CD14-positive monocyte (primary cell): ENCODE results near the gene MTUS2. TPM values are rescaled to one million over a fixed set of nuclear protein-coding genes. Genes with fewer than 3 reads are reported as not detected.

Source experiments
- DNase-seq, 3 donors: peaks; one replicate each; pipeline ENCODE4 v3.0.0-alpha.2; 2011 to 2022
- H2AFZ ChIP-seq: 2 replicates; pipeline ENCODE4 v1.6.0; 2012; ENCODE audit warnings: mild to moderate bottlenecking, low read depth, low read length, inconsistent platforms; ENCODE audit not compliant: insufficient read depth, poor library complexity, severe bottlenecking
- H3K27ac ChIP-seq, 2 donors: 1 replicate in 1 of 2; 2 replicates in 1 of 2; pipeline ENCODE4 v1.5.1; 2012 to 2013; ENCODE audit warnings: low read length in 2 of 2, control low read depth in 1 of 2, inconsistent platforms in 1 of 2, low read depth in 1 of 2, mild to moderate bottlenecking in 1 of 2
- H3K27me3 ChIP-seq, 2 donors: one replicate each; pipeline versions ENCODE4 v1.6.0 to v1.6.1; 2011 to 2013; ENCODE audit warnings: low read length in 2 of 2; ENCODE audit not compliant: control insufficient read depth in 2 of 2, insufficient read depth in 2 of 2
- H3K36me3 ChIP-seq, 2 donors: replicated peaks in 1 of 2; 1 replicate in 1 of 2; 2 replicates in 1 of 2; pipeline versions ENCODE4 v1.5.1 to v1.6.1; 2012 to 2013; ENCODE audit warnings: low read length in 2 of 2, control low read depth in 1 of 2, inconsistent platforms in 1 of 2, mild to moderate bottlenecking in 1 of 2; ENCODE audit not compliant: insufficient read depth in 2 of 2, control insufficient read depth in 1 of 2
- H3K4me1 ChIP-seq, 2 donors: 1 replicate in 1 of 2; 2 replicates in 1 of 2; pipeline versions ENCODE4 v1.5.1 to v1.6.1; 2012 to 2013; ENCODE audit warnings: low read length in 2 of 2, control low read depth in 1 of 2, inconsistent platforms in 1 of 2, mild to moderate bottlenecking in 1 of 2, moderate library complexity in 1 of 2; ENCODE audit not compliant: insufficient read depth in 2 of 2, control insufficient read depth in 1 of 2
- H3K4me2 ChIP-seq: replicated peaks from 2 replicates; pipeline ENCODE3; 2012; ENCODE audit warnings: low read length, moderate library complexity, mild to moderate bottlenecking; ENCODE audit not compliant: poor library complexity, severe bottlenecking; ENCODE audit errors: extremely low read depth
- H3K4me3 ChIP-seq, 3 experiments: fragments of 200-600 bp in 1 of 3; sonication (generic) in 1 of 3; replicated peaks in 1 of 3; 1 replicate in 2 of 3; 2 replicates in 1 of 3; pipeline ENCODE4 v1.5.1; 2011 to 2013; ENCODE audit warnings: low read length in 3 of 3, mild to moderate bottlenecking in 3 of 3, control low read depth in 2 of 3, low read depth in 2 of 3, inconsistent platforms in 1 of 3, moderate library complexity in 1 of 3
- H3K79me2 ChIP-seq: 2 replicates; pipeline ENCODE4 v1.6.0; 2012; ENCODE audit warnings: mild to moderate bottlenecking, control low read depth, inconsistent platforms, low read length, moderate library complexity; ENCODE audit not compliant: insufficient read depth
- H3K9ac ChIP-seq: 2 replicates; pipeline ENCODE4 v1.6.0; 2017; ENCODE audit warnings: low read length, mild to moderate bottlenecking; ENCODE audit not compliant: insufficient read depth, poor library complexity, severe bottlenecking
- H3K9me3 ChIP-seq, 2 donors: replicated peaks in 1 of 2; 1 replicate in 1 of 2; 2 replicates in 1 of 2; pipeline versions ENCODE4 v1.5.1 to v1.6.1; 2012 to 2013; ENCODE audit warnings: low read length in 2 of 2, control low read depth in 1 of 2; ENCODE audit not compliant: control insufficient read depth in 1 of 2, insufficient read depth in 1 of 2
- H4K20me1 ChIP-seq: 2 replicates; pipeline ENCODE4 v1.6.0; 2012; ENCODE audit warnings: mild to moderate bottlenecking, low read length, control low read depth, moderate library complexity; ENCODE audit not compliant: insufficient read depth
- H3K27ac Mint-ChIP-seq, 7 donors: one replicate each; pipeline ENCODE4 v1.8.0; 2020; ENCODE audit warnings: mild to moderate bottlenecking in 7 of 7, mixed read lengths in 7 of 7, moderate library complexity in 6 of 7, inconsistent platforms in 2 of 7
- H3K27me3 Mint-ChIP-seq, 3 donors: one replicate each; pipeline ENCODE4 v1.8.0; 2021 to 2022; ENCODE audit warnings: low read depth in 3 of 3, mild to moderate bottlenecking in 3 of 3, mixed read lengths in 3 of 3, moderate library complexity in 3 of 3, inconsistent platforms in 1 of 3
- H3K36me3 Mint-ChIP-seq, 2 donors: one replicate each; pipeline ENCODE4 v1.8.0; 2020; ENCODE audit warnings: mixed read lengths in 2 of 2, inconsistent platforms in 1 of 2, mild to moderate bottlenecking in 1 of 2
- H3K4me1 Mint-ChIP-seq: one replicate; pipeline ENCODE4 v1.8.0; 2020; ENCODE audit warnings: mild to moderate bottlenecking, mixed read lengths
- H3K4me3 Mint-ChIP-seq, 2 donors: one replicate each; pipeline ENCODE4 v1.8.0; 2020; ENCODE audit warnings: mild to moderate bottlenecking in 2 of 2, mixed read lengths in 2 of 2, moderate library complexity in 1 of 2
- H3K9me3 Mint-ChIP-seq, 7 donors: one replicate each; pipeline ENCODE4 v1.8.0; 2020 to 2022; ENCODE audit warnings: mixed read lengths in 7 of 7, mild to moderate bottlenecking in 6 of 7, moderate library complexity in 6 of 7, inconsistent platforms in 2 of 7
- CTCF ChIP-seq: fragments of 200-600 bp; IDR thresholded peaks from one replicate; pipeline ENCODE4 v1.8.0; 2022; ENCODE audit warnings: antibody characterized with exemption, mild to moderate bottlenecking
- WGBS: methylation state at CpG from one replicate; pipeline ENCODE4 v1.1.5; 2013; ENCODE audit warnings: missing lambda C conversion rate; ENCODE audit not compliant: insufficient coverage; 5-methylcytosine and 5-hydroxymethylcytosine counted together
- intact Hi-C, 2 donors: fragments of 100-400 bp; cut with micrococcal nuclease; formaldehyde crosslinking; loops; one replicate each; pipeline versions ENCODE4 v1.15.0 to v1.15.1; 2023
- polyA plus RNA-seq, 3 donors: library from polyadenylated mRNA; depleted of rRNA in 1 of 3; unstranded in 2 of 3; stranded (reverse) in 1 of 3; fragments of 300-500 nt in 2 of 3; fragments of >200 nt in 1 of 3; fragmentation: Illumina TruSeq in 2 of 3; gene quantifications; 1 replicate in 2 of 3; 2 replicates in 1 of 3; pipeline ENCODE4 v1.2.3, GENCODE V29; 2012 to 2021

MTUS2 gene
- polyA plus RNA-seq, 3 donors = 0.04 TPM; not detected in 2

- TF ChIP-seq CTCF = no peak
- Histone ChIP-seq H3K9me3 (peaks cover 18 to 37% of the 10 kb centered on the region in 2 donors), H3K27me3 (peaks cover 5 to 16% of the 10 kb centered on the region in 2 donors), H3K4me3 (no peak overlapping the region), H3K9ac (no peak overlapping the region), H3K27ac (no peak overlapping the region), H3K79me2 (no peaks in the 10 kb centered on the region), H3K4me1 (no peaks in the 10 kb centered on the region), H4K20me1 (no peaks in the 10 kb centered on the region), H2AFZ (no peak overlapping the region), H3K4me2 (no peak overlapping the region), H3K36me3 (no peaks in the 10 kb centered on the region)
- no peak for DNase-seq
- H3K9me3 Mint-ChIP-seq = peaks cover 26 to 50% (median 41%) of the 10 kb centered on the region in 7 donors
- no peak overlapping the region for H3K4me3 Mint-ChIP-seq
- no peaks in the 10 kb centered on the region for H3K4me1 Mint-ChIP-seq
- no CpG with 5 or more reads among the region's 1 CpG for WGBS
- no peak overlapping the region for H3K27ac Mint-ChIP-seq
- peaks cover 2 to 22% (median 11%) of the 10 kb centered on the region in 3 donors for H3K27me3 Mint-ChIP-seq
- intact Hi-C loops = no loop called here
- peaks cover 0 to 4% of the 10 kb centered on the region in 2 donors for H3K36me3 Mint-ChIP-seq
Observed at GRCh38 chr13:28826368-28826767, 6.2 kb downstream of the MTUS2 start.

GRCh38 chr13:28830580-28830979 is 10.4 kb downstream of the MTUS2 start:
- Mint-ChIP-seq H3K4me3 (no peak overlapping the region), H3K36me3 (no peaks in the 10 kb centered on the region), H3K9me3 (peaks cover 20 to 47% (median 34%) of the 10 kb centered on the region in 7 donors), H3K27ac (no peak overlapping the region), H3K4me1 (no peaks in the 10 kb centered on the region), H3K27me3 (peaks cover 0 to 6% (median 1%) of the 10 kb centered on the region in 3 donors)
- no peak for TF ChIP-seq CTCF
- H3K27ac ChIP-seq = no peak overlapping the region
- H3K4me1 ChIP-seq = no peaks in the 10 kb centered on the region
- no peak overlapping the region for H3K4me3 ChIP-seq
- no peak overlapping the region for H3K4me2 ChIP-seq
- no peak overlapping the region for H3K9ac ChIP-seq
- H3K36me3 ChIP-seq = no peaks in the 10 kb centered on the region
- no peak for DNase-seq
- H3K27me3 ChIP-seq = no peaks in the 10 kb centered on the region
- intact Hi-C loops = no loop called here
- H3K79me2 ChIP-seq = no peaks in the 10 kb centered on the region
- H3K9me3 ChIP-seq = peaks cover 18 to 38% of the 10 kb centered on the region in 2 donors
- H2AFZ ChIP-seq = no peak overlapping the region
- H4K20me1 ChIP-seq = no peaks in the 10 kb centered on the region
